Measurements from ENCODE around the gene TSC22D1. TPM values are rescaled to one million over a fixed set of nuclear protein-coding genes. Genes with fewer than 3 reads are reported as not detected.
"Not testable (repeated sequence)": the region's sequence is repeated elsewhere in the genome, so short reads cannot be mapped to it uniquely, and the experiment has no call there.

TSC22D1 gene
- polyA plus RNA-seq, 3 donors, result 230 to 257 (median 250) TPM

GRCh38 chr13:44537248-44537647, 38.9 kb downstream of the TSC22D1 start:
- no peak for DNase-seq (ENCODE audit: extremely low read depth in 1 of 11, low read depth in 9 of 11, low spot score in 4 of 11)

- DNase-seq (ENCODE audit: extremely low read depth in 1 of 11, low read depth in 9 of 11, low spot score in 4 of 11), result peak in 2 of 11 donors; percentile 4 to 7
These were observed 52.7 kb downstream of the TSC22D1 start for GRCh38 chr13:44523146-44524015.

- no peak for DNase-seq (ENCODE audit: extremely low read depth in 1 of 11, low read depth in 9 of 11, low spot score in 4 of 11)
These were observed 56.5 kb downstream of the TSC22D1 start for GRCh38 chr13:44519642-44520041.

GRCh38 chr13:44516771-44517170, 59.4 kb downstream of the TSC22D1 start:
- DNase-seq (ENCODE audit: extremely low read depth in 1 of 11, low read depth in 9 of 11, low spot score in 4 of 11), result no peak

- no peak for DNase-seq (ENCODE audit: extremely low read depth in 1 of 11, low read depth in 9 of 11, low spot score in 4 of 11)
These were observed 61.9 kb downstream of the TSC22D1 start for GRCh38 chr13:44514278-44514677.

GRCh38 chr13:44509853-44510252, 66.3 kb downstream of the TSC22D1 start:
- DNase-seq (ENCODE audit: extremely low read depth in 1 of 11, low read depth in 9 of 11, low spot score in 4 of 11), result not testable (repeated sequence)

- DNase-seq (ENCODE audit: extremely low read depth in 1 of 11, low read depth in 9 of 11, low spot score in 4 of 11), result no peak
These were observed 67.5 kb downstream of the TSC22D1 start for GRCh38 chr13:44508562-44509077.

- DNase-seq (ENCODE audit: extremely low read depth in 1 of 11, low read depth in 9 of 11, low spot score in 4 of 11), result no peak
These were observed 68.5 kb downstream of the TSC22D1 start for GRCh38 chr13:44507639-44508038.

GRCh38 chr13:44506719-44507118, 69.4 kb downstream of the TSC22D1 start:
- no peak for DNase-seq (ENCODE audit: extremely low read depth in 1 of 11, low read depth in 9 of 11, low spot score in 4 of 11)

GRCh38 chr13:44506251-44506650, 69.9 kb downstream of the TSC22D1 start:
- no peak for DNase-seq (ENCODE audit: extremely low read depth in 1 of 11, low read depth in 9 of 11, low spot score in 4 of 11)

- no peak for DNase-seq (ENCODE audit: extremely low read depth in 1 of 11, low read depth in 9 of 11, low spot score in 4 of 11)
These were observed 72.0 kb downstream of the TSC22D1 start for GRCh38 chr13:44504116-44504515.

GRCh38 chr13:44498969-44499368, 77.2 kb downstream of the TSC22D1 start:
- no peak for DNase-seq (ENCODE audit: extremely low read depth in 1 of 11, low read depth in 9 of 11, low spot score in 4 of 11)

GRCh38 chr13:44498502-44498901, 77.6 kb downstream of the TSC22D1 start:
- DNase-seq (ENCODE audit: extremely low read depth in 1 of 11, low read depth in 9 of 11, low spot score in 4 of 11), result no peak

- no peak for DNase-seq (ENCODE audit: extremely low read depth in 1 of 11, low read depth in 9 of 11, low spot score in 4 of 11)
These were observed 78.3 kb downstream of the TSC22D1 start for GRCh38 chr13:44497801-44498200.

- DNase-seq (ENCODE audit: extremely low read depth in 1 of 11, low read depth in 9 of 11, low spot score in 4 of 11), result no peak
These were observed 82.8 kb downstream of the TSC22D1 start for GRCh38 chr13:44493213-44493812.

GRCh38 chr13:44489751-44490150, 86.4 kb downstream of the TSC22D1 start:
- no peak for DNase-seq (ENCODE audit: extremely low read depth in 1 of 11, low read depth in 9 of 11, low spot score in 4 of 11)

GRCh38 chr13:44487989-44488388, 88.1 kb downstream of the TSC22D1 start:
- no peak for DNase-seq (ENCODE audit: extremely low read depth in 1 of 11, low read depth in 9 of 11, low spot score in 4 of 11)

- no peak for DNase-seq (ENCODE audit: extremely low read depth in 1 of 11, low read depth in 9 of 11, low spot score in 4 of 11)
These were observed 91.5 kb downstream of the TSC22D1 start for GRCh38 chr13:44484562-44485138.

GRCh38 chr13:44474122-44474910, 101.8 kb downstream of the TSC22D1 start:
- DNase-seq (ENCODE audit: extremely low read depth in 1 of 11, low read depth in 9 of 11, low spot score in 4 of 11), result no peak

Data from renal cortex interstitium (tissue), 11 donors.